ENCODE data around the gene FLRT1.

- TF ChIP-seq SUZ12 (IDR thresholded peaks at IDR 0.05), result no peak
- no peak for TF ChIP-seq LEF1 (IDR thresholded peaks at IDR 0.05; ENCODE audit: borderline replicate concordance)
- TF ChIP-seq ZNF384 (IDR thresholded peaks at IDR 0.05), result no peak
- TF ChIP-seq PKNOX1 (IDR thresholded peaks at IDR 0.05), result no peak
- TF ChIP-seq BHLHE40 (IDR thresholded peaks at IDR 0.05; ENCODE audit: borderline replicate concordance), result no peak
- no peak for TF ChIP-seq FOXM1 (IDR thresholded peaks at IDR 0.05; ENCODE audit: borderline replicate concordance)
- no peak for TF ChIP-seq TARDBP (IDR thresholded peaks at IDR 0.05)
- TF ChIP-seq SP1 (IDR thresholded peaks at IDR 0.05), result no peak
- TF ChIP-seq ARNT (IDR thresholded peaks at IDR 0.05), result no peak
These were observed 26.0 kb upstream of the FLRT1 start for GRCh38 chr11:64009710-64010109.
